ENCODE data around the gene TNS1. TPM values are rescaled to one million over a fixed set of nuclear protein-coding genes. Genes with fewer than 3 reads are reported as not detected.

TNS1 gene
- total and polyA plus RNA-seq, 2 experiments from 2014 or later = 16.2 to 27.6 TPM

GRCh38 chr2:218005486-218005885, 2.7 kb upstream of the TNS1 start:
- Histone ChIP-seq H3K9me2 (replicated peaks; ENCODE audit: insufficient read depth) (no peaks in the 10 kb centered on the region), H3K27me3 (peaks cover 12% of the 10 kb centered on the region), H3K4me3 (no peak overlapping the region), H3K4me1 (ENCODE audit: insufficient read depth) (peaks cover 20% of the 10 kb centered on the region), H3K4me2 (no peak overlapping the region), H3K9me3 (ENCODE audit: low read depth) (no peaks in the 10 kb centered on the region), H3K36me3 (replicated peaks; ENCODE audit: insufficient read depth, low read depth) (no peaks in the 10 kb centered on the region), H3K27ac (no peak overlapping the region), H3K79me2 (peaks cover 10% of the 10 kb centered on the region), H2AFZ (no peak overlapping the region), H4K20me1 (ENCODE audit: insufficient read depth, poor library complexity, severe bottlenecking) (no peaks in the 10 kb centered on the region)
- TF ChIP-seq EZH2phosphoT487 (IDR thresholded peaks at IDR 0.05; ENCODE audit: low read depth, severe bottlenecking, unreplicated experiment) (no peak), EZH2 (IDR thresholded peaks at IDR 0.05; ENCODE audit: borderline replicate concordance) (no peak)
- WGBS (ENCODE audit: low lambda C conversion rate, missing lambda C conversion rate) = 82% methylated on average over 3 of the region's 3 CpGs
- no peak for DNase-seq (ENCODE audit: low spot score)

GRCh38 chr2:218005028-218005427, 2.2 kb upstream of the TNS1 start:
- Histone ChIP-seq H3K9me2 (replicated peaks; ENCODE audit: insufficient read depth) (no peaks in the 10 kb centered on the region), H3K27me3 (peaks cover 12% of the 10 kb centered on the region), H3K36me3 (replicated peaks; ENCODE audit: insufficient read depth, low read depth) (no peaks in the 10 kb centered on the region), H3K9me3 (ENCODE audit: low read depth) (no peaks in the 10 kb centered on the region), H3K27ac (peak overlapping the region; percentile 93), H3K4me3 (no peak overlapping the region), H3K4me1 (ENCODE audit: insufficient read depth) (peaks cover 18% of the 10 kb centered on the region), H2AFZ (no peak overlapping the region), H3K4me2 (no peak overlapping the region), H3K79me2 (peaks cover 11% of the 10 kb centered on the region), H4K20me1 (ENCODE audit: insufficient read depth, poor library complexity, severe bottlenecking) (no peaks in the 10 kb centered on the region)
- TF ChIP-seq EZH2phosphoT487 (IDR thresholded peaks at IDR 0.05; ENCODE audit: low read depth, severe bottlenecking, unreplicated experiment) = no peak
- no peak for TF ChIP-seq EZH2 (IDR thresholded peaks at IDR 0.05; ENCODE audit: borderline replicate concordance)
- no peak for TF ChIP-seq CTCF (IDR thresholded peaks at IDR 0.05; ENCODE audit: poor library complexity)
- 86% methylated on average over 4 of the region's 4 CpGs for WGBS (ENCODE audit: low lambda C conversion rate, missing lambda C conversion rate)
- no peak for DNase-seq (ENCODE audit: low spot score)

- TF ChIP-seq CTCF (IDR thresholded peaks at IDR 0.05; ENCODE audit: poor library complexity) (no peak), EZH2 (IDR thresholded peaks at IDR 0.05; ENCODE audit: borderline replicate concordance) (no peak), EZH2phosphoT487 (IDR thresholded peaks at IDR 0.05; ENCODE audit: low read depth, severe bottlenecking, unreplicated experiment) (no peak)
- Histone ChIP-seq H4K20me1 (ENCODE audit: insufficient read depth, poor library complexity, severe bottlenecking) (no peaks in the 10 kb centered on the region), H3K4me2 (no peak overlapping the region), H3K27ac (peak overlapping the region; percentile 93), H3K79me2 (peaks cover 14% of the 10 kb centered on the region), H3K9me2 (replicated peaks; ENCODE audit: insufficient read depth) (no peaks in the 10 kb centered on the region), H3K4me3 (no peak overlapping the region), H3K36me3 (replicated peaks; ENCODE audit: insufficient read depth, low read depth) (no peaks in the 10 kb centered on the region), H3K27me3 (peaks cover 7% of the 10 kb centered on the region), H3K4me1 (ENCODE audit: insufficient read depth) (peaks cover 10% of the 10 kb centered on the region), H3K9me3 (ENCODE audit: low read depth) (no peaks in the 10 kb centered on the region), H2AFZ (no peak overlapping the region)
- WGBS (ENCODE audit: low lambda C conversion rate, missing lambda C conversion rate) = 45% methylated on average over 6 of the region's 6 CpGs
- DNase-seq (ENCODE audit: low spot score) = peak; percentile 68
These were observed 1.2 kb upstream of the TNS1 start for GRCh38 chr2:218003981-218004419.

- H3K4me1 ChIP-seq (ENCODE audit: insufficient read depth) = peaks cover 10% of the 10 kb centered on the region
- no peaks in the 10 kb centered on the region for H4K20me1 ChIP-seq (ENCODE audit: insufficient read depth, poor library complexity, severe bottlenecking)
- H3K27ac ChIP-seq = peak overlapping the region; percentile 93
- DNase-seq (ENCODE audit: low spot score) = peak; percentile 54
- peaks cover 14% of the 10 kb centered on the region for H3K79me2 ChIP-seq
- no peaks in the 10 kb centered on the region for H3K36me3 ChIP-seq (replicated peaks; ENCODE audit: insufficient read depth, low read depth)
- H2AFZ ChIP-seq = no peak overlapping the region
- no peak overlapping the region for H3K4me3 ChIP-seq
- no peaks in the 10 kb centered on the region for H3K9me3 ChIP-seq (ENCODE audit: low read depth)
- WGBS (ENCODE audit: low lambda C conversion rate, missing lambda C conversion rate) = 46% methylated on average over 9 of the region's 11 CpGs
- peak overlapping the region; percentile 76 for H3K4me2 ChIP-seq
- H3K27me3 ChIP-seq = peaks cover under 1% of the 10 kb centered on the region
- H3K9me2 ChIP-seq (replicated peaks; ENCODE audit: insufficient read depth) = no peaks in the 10 kb centered on the region
- no peak for TF ChIP-seq CTCF (IDR thresholded peaks at IDR 0.05; ENCODE audit: poor library complexity)
- no peak for TF ChIP-seq EZH2phosphoT487 (IDR thresholded peaks at IDR 0.05; ENCODE audit: low read depth, severe bottlenecking, unreplicated experiment)
- TF ChIP-seq EZH2 (IDR thresholded peaks at IDR 0.05; ENCODE audit: borderline replicate concordance) = no peak
These were observed 618 bp upstream of the TNS1 start for GRCh38 chr2:218003281-218003944.

Data from hepatocyte (in vitro differentiated cells).